ENCODE results near the gene SOX6. TPM values are rescaled to one million over a fixed set of nuclear protein-coding genes. Genes with fewer than 3 reads are reported as not detected.

Gene SOX6
- total RNA-seq, 1 experiment from 2014 or later, result 0.21 TPM

DNA sequence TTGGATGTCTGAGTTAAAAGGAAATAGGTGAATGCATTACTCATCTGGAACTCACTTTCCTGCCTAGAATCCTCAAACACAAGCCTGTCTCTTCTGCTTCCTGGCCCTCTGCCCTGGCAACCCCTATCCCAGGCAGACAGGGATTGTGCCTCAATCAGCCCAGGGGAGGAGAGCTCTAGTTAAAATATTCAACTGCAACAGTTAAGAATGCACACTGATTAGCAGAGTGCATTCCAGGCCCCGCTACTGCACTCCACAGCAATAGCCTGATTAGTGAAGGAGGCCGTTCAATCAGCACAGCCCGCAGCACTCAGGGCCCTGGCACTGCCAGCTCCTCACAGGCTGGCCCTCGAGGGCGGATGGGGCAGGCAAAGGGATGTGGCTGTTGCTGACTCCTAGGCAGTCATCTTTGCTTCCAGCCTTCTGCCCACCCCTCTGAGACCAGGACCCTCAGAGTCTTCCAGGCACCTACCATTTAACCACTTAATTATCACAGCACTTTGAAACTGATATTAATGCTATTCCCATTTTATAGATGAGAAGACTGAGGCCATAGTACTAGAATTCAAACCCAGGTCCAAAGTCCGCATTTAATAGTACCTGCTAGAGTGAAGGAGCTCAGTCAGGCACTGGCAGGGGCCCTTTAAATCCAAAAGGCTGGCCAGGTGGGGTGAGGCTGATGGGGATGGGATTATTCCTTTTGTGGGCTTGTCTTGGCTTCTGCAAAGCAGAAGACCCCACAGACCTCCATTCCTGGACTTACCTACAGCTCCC, 435.3 kb downstream of the SOX6 start:
- ChIA-PET CTCF (no interaction called here), POLR2A (no interaction called here)
- H3K4me3 ChIP-seq (ENCODE audit: low read depth in 2 of 2, low read length in 2 of 2), result no peak overlapping the region
- intact Hi-C loops (cut with micrococcal nuclease; ENCODE audit: unreplicated experiment), result no loop called here
- TF ChIP-seq SIN3A (IDR thresholded peaks at IDR 0.05; ENCODE audit: borderline replicate concordance, insufficient read depth, low read depth, low read length), result no peak
- no peak for ATAC-seq
- in situ Hi-C loops (cut with HindIII; ENCODE audit: low pct_unique_long_range_greater_than_20kb, low sequenced_read_pairs), result no loop called here
- no peaks in the 10 kb centered on the region for H3K36me3 ChIP-seq (ENCODE audit: control insufficient read depth, insufficient read depth, low read length)
- no peak overlapping the region for H3K27ac ChIP-seq (ENCODE audit: low read length)
- H3K9me3 ChIP-seq (ENCODE audit: control insufficient read depth, insufficient read depth, low read depth, low read length), result no peaks in the 10 kb centered on the region
- no peak for DNase-seq (ENCODE audit: low read depth, low spot score)
- H3K4me1 ChIP-seq (ENCODE audit: control insufficient read depth, insufficient read depth, low read length), result no peaks in the 10 kb centered on the region
- no TSS peak for BruUV-seq (replicated peaks)
- no peaks in the 10 kb centered on the region for H3K27me3 ChIP-seq (ENCODE audit: control insufficient read depth, insufficient read depth, low read length)

DNA sequence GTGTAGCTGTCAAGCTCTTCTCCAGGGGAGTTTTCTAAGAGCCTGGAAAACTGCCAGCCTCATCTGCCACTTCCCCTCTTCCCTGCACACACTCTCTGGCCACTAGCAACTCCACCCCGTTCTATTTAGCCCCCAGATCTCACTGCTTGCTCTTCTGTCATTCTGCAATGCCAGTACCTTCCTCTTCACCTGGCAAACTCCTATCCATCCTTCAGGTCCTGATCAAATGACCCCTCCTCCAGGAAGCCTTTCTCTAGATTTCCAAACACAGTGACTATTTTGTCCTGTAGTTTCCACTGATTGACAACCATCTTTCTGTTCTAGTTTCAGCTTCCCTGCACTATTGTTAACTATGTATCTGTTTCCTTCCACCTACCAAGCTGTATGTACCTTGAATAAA, 437.7 kb downstream of the SOX6 start:
- intact Hi-C loops (cut with micrococcal nuclease; ENCODE audit: unreplicated experiment) (no loop called here), in situ Hi-C loops (cut with HindIII; ENCODE audit: low pct_unique_long_range_greater_than_20kb, low sequenced_read_pairs) (no loop called here)
- no peak overlapping the region for H3K27ac ChIP-seq (ENCODE audit: low read length)
- no TSS peak for BruUV-seq (replicated peaks)
- H3K9me3 ChIP-seq (ENCODE audit: control insufficient read depth, insufficient read depth, low read depth, low read length), result no peaks in the 10 kb centered on the region
- TF ChIP-seq, protein P1, sequence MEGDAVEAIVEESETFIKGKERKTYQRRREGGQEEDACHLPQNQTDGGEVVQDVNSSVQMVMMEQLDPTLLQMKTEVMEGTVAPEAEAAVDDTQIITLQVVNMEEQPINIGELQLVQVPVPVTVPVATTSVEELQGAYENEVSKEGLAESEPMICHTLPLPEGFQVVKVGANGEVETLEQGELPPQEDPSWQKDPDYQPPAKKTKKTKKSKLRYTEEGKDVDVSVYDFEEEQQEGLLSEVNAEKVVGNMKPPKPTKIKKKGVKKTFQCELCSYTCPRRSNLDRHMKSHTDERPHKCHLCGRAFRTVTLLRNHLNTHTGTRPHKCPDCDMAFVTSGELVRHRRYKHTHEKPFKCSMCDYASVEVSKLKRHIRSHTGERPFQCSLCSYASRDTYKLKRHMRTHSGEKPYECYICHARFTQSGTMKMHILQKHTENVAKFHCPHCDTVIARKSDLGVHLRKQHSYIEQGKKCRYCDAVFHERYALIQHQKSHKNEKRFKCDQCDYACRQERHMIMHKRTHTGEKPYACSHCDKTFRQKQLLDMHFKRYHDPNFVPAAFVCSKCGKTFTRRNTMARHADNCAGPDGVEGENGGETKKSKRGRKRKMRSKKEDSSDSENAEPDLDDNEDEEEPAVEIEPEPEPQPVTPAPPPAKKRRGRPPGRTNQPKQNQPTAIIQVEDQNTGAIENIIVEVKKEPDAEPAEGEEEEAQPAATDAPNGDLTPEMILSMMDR (IDR thresholded peaks at IDR 0.05), result no peak
- TF ChIP-seq TCF7L2 (IDR thresholded peaks at IDR 0.05; ENCODE audit: low read depth, low read length) (no peak), SIN3A (IDR thresholded peaks at IDR 0.05; ENCODE audit: borderline replicate concordance, insufficient read depth, low read depth, low read length) (no peak), POLR2AphosphoS5 (IDR thresholded peaks at IDR 0.05; ENCODE audit: low read depth, low read length) (no peak)
- TF ChIP-seq, protein P2, sequence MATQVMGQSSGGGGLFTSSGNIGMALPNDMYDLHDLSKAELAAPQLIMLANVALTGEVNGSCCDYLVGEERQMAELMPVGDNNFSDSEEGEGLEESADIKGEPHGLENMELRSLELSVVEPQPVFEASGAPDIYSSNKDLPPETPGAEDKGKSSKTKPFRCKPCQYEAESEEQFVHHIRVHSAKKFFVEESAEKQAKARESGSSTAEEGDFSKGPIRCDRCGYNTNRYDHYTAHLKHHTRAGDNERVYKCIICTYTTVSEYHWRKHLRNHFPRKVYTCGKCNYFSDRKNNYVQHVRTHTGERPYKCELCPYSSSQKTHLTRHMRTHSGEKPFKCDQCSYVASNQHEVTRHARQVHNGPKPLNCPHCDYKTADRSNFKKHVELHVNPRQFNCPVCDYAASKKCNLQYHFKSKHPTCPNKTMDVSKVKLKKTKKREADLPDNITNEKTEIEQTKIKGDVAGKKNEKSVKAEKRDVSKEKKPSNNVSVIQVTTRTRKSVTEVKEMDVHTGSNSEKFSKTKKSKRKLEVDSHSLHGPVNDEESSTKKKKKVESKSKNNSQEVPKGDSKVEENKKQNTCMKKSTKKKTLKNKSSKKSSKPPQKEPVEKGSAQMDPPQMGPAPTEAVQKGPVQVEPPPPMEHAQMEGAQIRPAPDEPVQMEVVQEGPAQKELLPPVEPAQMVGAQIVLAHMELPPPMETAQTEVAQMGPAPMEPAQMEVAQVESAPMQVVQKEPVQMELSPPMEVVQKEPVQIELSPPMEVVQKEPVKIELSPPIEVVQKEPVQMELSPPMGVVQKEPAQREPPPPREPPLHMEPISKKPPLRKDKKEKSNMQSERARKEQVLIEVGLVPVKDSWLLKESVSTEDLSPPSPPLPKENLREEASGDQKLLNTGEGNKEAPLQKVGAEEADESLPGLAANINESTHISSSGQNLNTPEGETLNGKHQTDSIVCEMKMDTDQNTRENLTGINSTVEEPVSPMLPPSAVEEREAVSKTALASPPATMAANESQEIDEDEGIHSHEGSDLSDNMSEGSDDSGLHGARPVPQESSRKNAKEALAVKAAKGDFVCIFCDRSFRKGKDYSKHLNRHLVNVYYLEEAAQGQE (IDR thresholded peaks at IDR 0.05; ENCODE audit: insufficient read depth in 1 of 2, low read depth in 2 of 2, low read length in 1 of 2), result no peak
- CTCF ChIA-PET, result no interaction called here
- no peak overlapping the region for H3K4me3 ChIP-seq (ENCODE audit: low read depth in 2 of 2, low read length in 2 of 2)
- ATAC-seq (no peak), DNase-seq (ENCODE audit: low read depth, low spot score) (no peak)
- no peaks in the 10 kb centered on the region for H3K4me1 ChIP-seq (ENCODE audit: control insufficient read depth, insufficient read depth, low read length)
- H3K27me3 ChIP-seq (ENCODE audit: control insufficient read depth, insufficient read depth, low read length), result no peaks in the 10 kb centered on the region
- no peaks in the 10 kb centered on the region for H3K36me3 ChIP-seq (ENCODE audit: control insufficient read depth, insufficient read depth, low read length)
- POLR2A ChIA-PET, result no interaction called here

DNA sequence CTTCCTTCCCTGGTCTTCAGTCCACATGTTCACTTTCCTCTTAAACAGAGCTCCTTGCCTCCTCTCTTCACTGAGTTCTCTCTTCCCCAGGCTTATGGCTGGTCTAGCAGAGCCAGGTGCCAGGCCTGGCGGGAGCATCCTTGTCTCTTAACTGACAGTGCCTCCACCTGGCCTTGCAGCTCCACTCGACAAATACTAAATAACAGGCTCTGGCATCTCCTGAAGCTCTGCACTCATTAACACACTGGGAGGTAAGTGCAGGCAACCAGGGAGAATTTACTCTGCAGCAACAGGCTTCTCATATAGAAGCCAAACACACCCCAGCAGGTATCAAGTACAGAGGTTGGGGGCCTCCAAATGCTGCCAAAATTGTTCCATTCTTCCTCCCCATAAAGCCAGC, 438.1 kb downstream of the SOX6 start:
- DNase-seq (ENCODE audit: low read depth, low spot score), result no peak
- intact Hi-C loops (cut with micrococcal nuclease; ENCODE audit: unreplicated experiment) (no loop called here), in situ Hi-C loops (cut with HindIII; ENCODE audit: low pct_unique_long_range_greater_than_20kb, low sequenced_read_pairs) (no loop called here)
- POLR2A ChIA-PET, result no interaction called here
- no peak overlapping the region for H3K4me3 ChIP-seq (ENCODE audit: low read depth in 2 of 2, low read length in 2 of 2)
- no peak for ATAC-seq
- TF ChIP-seq TCF7L2 (IDR thresholded peaks at IDR 0.05; ENCODE audit: low read depth, low read length), result no peak
- TF ChIP-seq, protein P2 (IDR thresholded peaks at IDR 0.05; ENCODE audit: insufficient read depth in 1 of 2, low read depth in 2 of 2, low read length in 1 of 2), result no peak
- no peak for TF ChIP-seq POLR2AphosphoS5 (IDR thresholded peaks at IDR 0.05; ENCODE audit: low read depth, low read length)
- TF ChIP-seq, protein P1 (IDR thresholded peaks at IDR 0.05), result no peak
- TF ChIP-seq SIN3A (IDR thresholded peaks at IDR 0.05; ENCODE audit: borderline replicate concordance, insufficient read depth, low read depth, low read length), result no peak
- H3K27me3 ChIP-seq (ENCODE audit: control insufficient read depth, insufficient read depth, low read length), result no peaks in the 10 kb centered on the region
- CTCF ChIA-PET, result no interaction called here
- no peak overlapping the region for H3K27ac ChIP-seq (ENCODE audit: low read length)
- no peaks in the 10 kb centered on the region for H3K36me3 ChIP-seq (ENCODE audit: control insufficient read depth, insufficient read depth, low read length)
- BruUV-seq (replicated peaks), result no TSS peak
- no peaks in the 10 kb centered on the region for H3K9me3 ChIP-seq (ENCODE audit: control insufficient read depth, insufficient read depth, low read depth, low read length)
- H3K4me1 ChIP-seq (ENCODE audit: control insufficient read depth, insufficient read depth, low read length), result no peaks in the 10 kb centered on the region
